Ishikawa (cell line): ENCODE measurements around the gene CPEB2.

Experiments
- CEBPB ChIP-seq: IDR thresholded peaks from 2 replicates; pipeline ENCODE4 v1.6.1; 2012
- CREB1 ChIP-seq: IDR thresholded peaks from 2 replicates; pipeline ENCODE4 v1.6.1; 2012; ENCODE audit warnings: low read depth
- EGR1 ChIP-seq: IDR thresholded peaks from 2 replicates; pipeline ENCODE4 v1.6.1; 2012
- EP300 ChIP-seq: IDR thresholded peaks from 2 replicates; pipeline ENCODE4 v1.6.1; 2012; ENCODE audit warnings: borderline replicate concordance
- FOXM1 ChIP-seq: IDR thresholded peaks from 2 replicates; pipeline ENCODE4 v1.6.1; 2012; ENCODE audit warnings: low read depth, borderline replicate concordance
- MAX ChIP-seq: IDR thresholded peaks from 2 replicates; pipeline ENCODE4 v1.6.1; 2012
- NFIC ChIP-seq: IDR thresholded peaks from 2 replicates; pipeline ENCODE4 v1.6.1; 2012
- RAD21 ChIP-seq: IDR thresholded peaks from 2 replicates; pipeline ENCODE4 v1.6.1; 2012; ENCODE audit warnings: low read depth
- REST ChIP-seq: IDR thresholded peaks from 2 replicates; pipeline ENCODE4 v1.6.1; 2012; ENCODE audit warnings: low read depth, mild to moderate bottlenecking
- TAF1 ChIP-seq: IDR thresholded peaks from 2 replicates; pipeline ENCODE4 v1.6.1; 2012; ENCODE audit warnings: low read depth, mild to moderate bottlenecking
- TCF12 ChIP-seq: IDR thresholded peaks from 2 replicates; pipeline ENCODE4 v1.6.1; 2012; ENCODE audit warnings: low read depth
- TEAD4 ChIP-seq: IDR thresholded peaks from 2 replicates; pipeline ENCODE4 v1.6.1; 2012
- USF1 ChIP-seq: IDR thresholded peaks from 2 replicates; pipeline ENCODE4 v1.6.1; 2012
- YY1 ChIP-seq: IDR thresholded peaks from 2 replicates; pipeline ENCODE4 v1.6.1; 2012; ENCODE audit warnings: low read depth
- ZBTB7A ChIP-seq: IDR thresholded peaks from 2 replicates; pipeline ENCODE4 v1.6.1; 2012; ENCODE audit warnings: low read depth

The CPEB2 gene

DNA sequence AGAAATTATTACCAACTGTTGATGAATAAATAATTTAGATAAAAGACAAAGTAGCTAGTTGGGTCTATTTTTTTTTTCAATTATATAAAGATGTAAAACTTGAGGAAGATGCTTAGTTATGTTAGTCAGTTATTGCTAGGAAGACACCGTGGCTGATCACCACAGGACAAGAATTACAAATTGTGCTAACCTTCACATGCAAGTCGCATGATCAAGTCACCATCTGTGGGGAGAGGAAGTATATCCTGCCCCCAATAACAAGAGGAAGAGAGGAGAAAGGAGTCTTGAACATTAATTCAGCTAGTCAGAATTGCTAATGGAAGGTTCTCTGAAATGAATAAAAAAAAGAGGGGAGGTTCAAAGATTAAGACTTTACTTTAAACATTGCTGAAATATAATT is 52.3 kb downstream of the CPEB2 start:
- no peak for TF ChIP-seq RAD21
- no peak for TF ChIP-seq FOXM1
- TF ChIP-seq REST, result no peak
- TF ChIP-seq ZBTB7A, result no peak
- no peak for TF ChIP-seq CREB1
- TF ChIP-seq EGR1, result no peak
- no peak for TF ChIP-seq TCF12
- TF ChIP-seq USF1, result no peak
- TF ChIP-seq CEBPB, result no peak
- TF ChIP-seq YY1, result no peak
- TF ChIP-seq MAX, result no peak
- no peak for TF ChIP-seq TEAD4
- no peak for TF ChIP-seq EP300

- TF ChIP-seq FOXM1 (no peak), YY1 (no peak), RAD21 (no peak), NFIC (no peak), USF1 (no peak), REST (no peak), ZBTB7A (no peak), CREB1 (no peak), EGR1 (no peak), EP300 (no peak), TEAD4 (no peak), TAF1 (no peak), MAX (no peak)
Observed at GRCh38 chr4:15060213-15060612, 57.9 kb downstream of the CPEB2 start.

GRCh38 chr4:15063341-15063740 is 61.1 kb downstream of the CPEB2 start:
- TF ChIP-seq EP300, result no peak
- no peak for TF ChIP-seq TCF12
- no peak for TF ChIP-seq TEAD4
- TF ChIP-seq CREB1, result no peak
- no peak for TF ChIP-seq EGR1

- TF ChIP-seq CREB1 (no peak), REST (no peak)
Observed at GRCh38 chr4:15065516-15065915, 63.2 kb downstream of the CPEB2 start.

DNA sequence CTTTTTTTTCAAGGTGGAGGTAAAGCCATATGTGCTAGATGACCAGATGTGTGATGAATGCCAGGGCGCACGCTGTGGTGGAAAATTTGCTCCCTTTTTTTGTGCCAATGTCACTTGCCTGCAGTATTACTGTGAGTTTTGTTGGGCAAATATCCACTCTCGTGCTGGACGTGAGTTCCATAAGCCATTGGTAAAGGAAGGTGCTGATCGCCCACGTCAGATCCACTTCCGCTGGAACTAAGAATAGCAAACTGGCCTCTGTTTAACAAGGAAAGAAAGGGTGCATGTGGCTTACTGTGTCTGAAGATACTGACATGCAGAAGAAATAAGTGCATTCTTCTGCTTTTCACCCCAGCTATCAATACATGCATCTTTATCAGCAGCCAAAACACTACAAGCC is 63.9 kb downstream of the CPEB2 start:
- no peak for TF ChIP-seq RAD21
- no peak for TF ChIP-seq CEBPB
- no peak for TF ChIP-seq TEAD4
- TF ChIP-seq REST, result no peak
- no peak for TF ChIP-seq NFIC
- no peak for TF ChIP-seq CREB1
- no peak for TF ChIP-seq MAX
- TF ChIP-seq EP300, result no peak
- TF ChIP-seq TAF1, result no peak
- TF ChIP-seq ZBTB7A, result no peak
- no peak for TF ChIP-seq FOXM1
- no peak for TF ChIP-seq TCF12
- no peak for TF ChIP-seq YY1
